RKO (cell line): Measurements from ENCODE around the gene DPP9.
A peak's percentile ranks its signal among the peaks of the same experiment; 100 is the strongest.
"Not testable (repeated sequence)": the region's sequence is repeated elsewhere in the genome, so short reads cannot be mapped to it uniquely, and the experiment has no call there.

Experiments
- DNase-seq: peaks from one replicate; pipeline ENCODE4 v3.0.0-alpha.2; 2016; ENCODE audit warnings: low spot score

Gene DPP9

GRCh38 chr19:4740092-4740491 is 16.4 kb upstream of the DPP9 start:
- no peak for DNase-seq

- no peak for DNase-seq
Observed at GRCh38 chr19:4738734-4739133, 15.1 kb upstream of the DPP9 start.

- no peak for DNase-seq
Observed at GRCh38 chr19:4737955-4738600, 14.4 kb upstream of the DPP9 start.

- DNase-seq = no peak
Observed at GRCh38 chr19:4733755-4734345, 10.2 kb upstream of the DPP9 start.

GRCh38 chr19:4732680-4733114 is 9.1 kb upstream of the DPP9 start:
- peak; percentile 72 for DNase-seq

- no peak for DNase-seq
Observed at GRCh38 chr19:4730740-4731171, 7.1 kb upstream of the DPP9 start.

GRCh38 chr19:4728871-4729270 is 5.2 kb upstream of the DPP9 start:
- no peak for DNase-seq

- DNase-seq = peak; percentile 48
Observed at GRCh38 chr19:4722671-4723594, 709 bp downstream of the DPP9 start.

- DNase-seq = no peak
Observed at GRCh38 chr19:4721196-4721595, 2.4 kb downstream of the DPP9 start.

- DNase-seq = no peak
Observed at GRCh38 chr19:4720037-4720700, 3.5 kb downstream of the DPP9 start.

- DNase-seq = no peak
Observed at GRCh38 chr19:4719499-4719866, 4.2 kb downstream of the DPP9 start.

- no peak for DNase-seq
Observed at GRCh38 chr19:4717966-4718701, 5.5 kb downstream of the DPP9 start.

GRCh38 chr19:4717191-4717965 is 6.3 kb downstream of the DPP9 start:
- DNase-seq = no peak

- DNase-seq = no peak
Observed at GRCh38 chr19:4715529-4716221, 8.0 kb downstream of the DPP9 start.

GRCh38 chr19:4715178-4715528 is 8.5 kb downstream of the DPP9 start:
- not testable (repeated sequence) for DNase-seq

GRCh38 chr19:4714016-4714415 is 9.6 kb downstream of the DPP9 start:
- DNase-seq = peak; percentile 37

GRCh38 chr19:4713384-4713951 is 10.2 kb downstream of the DPP9 start:
- DNase-seq = peak; percentile 94

GRCh38 chr19:4712771-4713170 is 10.9 kb downstream of the DPP9 start:
- DNase-seq = no peak

- no peak for DNase-seq
Observed at GRCh38 chr19:4711211-4711610, 12.4 kb downstream of the DPP9 start.

- DNase-seq = no peak
Observed at GRCh38 chr19:4710281-4710600, 13.4 kb downstream of the DPP9 start.
